CD8-positive, alpha-beta memory T cell (primary cell): ENCODE measurements around the gene PGS1. TPM values are rescaled to one million over a fixed set of nuclear protein-coding genes. Genes with fewer than 3 reads are reported as not detected.

ENCODE experiments used
- CTCF ChIA-PET: fragments of 350-600 bp; sonication (Branson Sonifier 250); formaldehyde crosslinking; loops from one replicate; lab custom pipeline; 2021; ENCODE audit warnings: antibody characterized with exemption; lab: Charles Lee
- POLR2A ChIA-PET: fragments of 350-600 bp; sonication (Branson Sonifier 250); formaldehyde crosslinking; loops from one replicate; lab custom pipeline; 2021; ENCODE audit warnings: antibody characterized with exemption; lab: Charles Lee
- DNase-seq, 5 donors: peaks; one replicate each; pipeline versions ENCODE4 v3.0.0 to v3.0.0-alpha.2; 2020 to 2022; ENCODE audit warnings: mixed read lengths in 1 of 5
- H3K27ac ChIP-seq: one replicate; pipeline ENCODE4 v1.7.0; 2013; ENCODE audit warnings: low read depth, mild to moderate bottlenecking, low read length, moderate library complexity
- H3K27me3 ChIP-seq: 2 replicates; pipeline ENCODE4 v1.7.0; 2013; ENCODE audit warnings: low read length, mild to moderate bottlenecking; ENCODE audit not compliant: insufficient read depth, poor library complexity, severe bottlenecking
- H3K36me3 ChIP-seq: 2 replicates; pipeline ENCODE4 v1.7.0; 2013; ENCODE audit warnings: mild to moderate bottlenecking, low read length, moderate library complexity; ENCODE audit not compliant: insufficient read depth
- H3K4me1 ChIP-seq: 2 replicates; pipeline ENCODE4 v1.7.0; 2013; ENCODE audit warnings: mild to moderate bottlenecking, low read length, moderate library complexity; ENCODE audit not compliant: insufficient read depth
- H3K4me3 ChIP-seq: 2 replicates; pipeline ENCODE4 v1.7.0; 2013; ENCODE audit warnings: mild to moderate bottlenecking, low read length
- H3K9me3 ChIP-seq: 2 replicates; pipeline ENCODE4 v1.7.0; 2013; ENCODE audit warnings: mild to moderate bottlenecking, low read length
- H3K27ac Mint-ChIP-seq, 8 donors: one replicate each; pipeline ENCODE4 v1.8.0; 2020 to 2021; ENCODE audit warnings: mixed read lengths in 8 of 8, mild to moderate bottlenecking in 6 of 8, inconsistent platforms in 3 of 8, moderate library complexity in 3 of 8
- H3K27me3 Mint-ChIP-seq, 2 donors: one replicate each; pipeline ENCODE4 v1.8.0; 2020 to 2021; ENCODE audit warnings: mixed read lengths in 2 of 2, mild to moderate bottlenecking in 1 of 2, moderate library complexity in 1 of 2
- H3K36me3 Mint-ChIP-seq, 3 donors: one replicate each; pipeline ENCODE4 v1.8.0; 2020 to 2021; ENCODE audit warnings: mixed read lengths in 3 of 3, inconsistent platforms in 1 of 3, mild to moderate bottlenecking in 1 of 3
- H3K4me1 Mint-ChIP-seq, 3 donors: one replicate each; pipeline ENCODE4 v1.8.0; 2020 to 2021; ENCODE audit warnings: mixed read lengths in 3 of 3, inconsistent platforms in 1 of 3, mild to moderate bottlenecking in 1 of 3
- H3K4me3 Mint-ChIP-seq, 7 donors: one replicate each; pipeline ENCODE4 v1.8.0; 2020 to 2021; ENCODE audit warnings: mixed read lengths in 7 of 7, mild to moderate bottlenecking in 6 of 7, moderate library complexity in 4 of 7, inconsistent platforms in 2 of 7
- H3K9me3 Mint-ChIP-seq, 5 donors: one replicate each; pipeline ENCODE4 v1.8.0; 2020 to 2022; ENCODE audit warnings: mixed read lengths in 5 of 5, mild to moderate bottlenecking in 3 of 5, moderate library complexity in 2 of 5, inconsistent platforms in 1 of 5
- polyA plus RNA-seq: library from polyadenylated mRNA; unstranded; fragments of 300-500 nt; fragmentation: Illumina TruSeq; gene quantifications from one replicate; pipeline ENCODE4 v1.2.3, GENCODE V29; 2021
- total RNA-seq, 2 experiments: library from RNA; stranded (reverse); gene quantifications; one replicate each; pipeline ENCODE4 v1.2.3, GENCODE V29; 2021

The PGS1 gene
- total and polyA plus RNA-seq, 3 experiments from 2014 or later: 31.5 to 51.5 (median 48.2) TPM

DNA sequence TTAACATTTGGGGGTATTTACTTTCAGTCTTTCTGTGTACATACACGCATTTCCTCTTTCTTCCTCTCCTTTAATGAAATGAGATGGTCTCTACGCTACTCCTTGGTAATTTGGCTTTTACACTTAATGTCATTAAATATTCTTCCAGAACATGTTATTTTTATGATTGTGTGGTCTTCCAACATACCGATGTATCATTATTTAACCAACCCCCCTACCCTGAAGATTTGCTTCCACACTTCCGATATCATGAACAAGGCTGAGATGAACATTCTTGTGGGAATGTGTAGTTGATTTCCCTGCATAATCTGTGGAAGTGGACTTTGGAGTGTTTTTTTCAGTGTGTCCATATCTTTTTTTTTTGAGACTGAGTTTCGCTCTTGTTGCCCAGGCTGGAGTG is 2.3 kb upstream of the PGS1 start:
- H3K4me1 ChIP-seq: peaks cover 27% of the 10 kb centered on the region
- H3K4me3 Mint-ChIP-seq: peak overlapping the region in 2 of 7 donors; percentile 2 to 73
- CTCF ChIA-PET: interaction anchor here (2.9 kb wide), 1 partner anchor 16 kb away, joined by 8 read pairs; the partner anchor contains the start of gene SOCS3
- H3K27me3 Mint-ChIP-seq: peaks cover 0 to 3% of the 10 kb centered on the region in 2 donors
- H3K36me3 ChIP-seq: no peaks in the 10 kb centered on the region
- H3K27ac Mint-ChIP-seq: peak overlapping the region in 3 of 8 donors; percentile 19 to 80 (median 27)
- no peak overlapping the region for H3K4me3 ChIP-seq
- H3K27ac ChIP-seq: no peak overlapping the region
- peaks cover 0 to 9% (median 4%) of the 10 kb centered on the region in 3 donors for H3K36me3 Mint-ChIP-seq
- peaks cover 21 to 24% (median 22%) of the 10 kb centered on the region in 3 donors for H3K4me1 Mint-ChIP-seq
- H3K9me3 Mint-ChIP-seq: no peaks in the 10 kb centered on the region
- no peaks in the 10 kb centered on the region for H3K27me3 ChIP-seq
- no peak for DNase-seq
- H3K9me3 ChIP-seq: no peaks in the 10 kb centered on the region
- POLR2A ChIA-PET: no interaction called here

DNA sequence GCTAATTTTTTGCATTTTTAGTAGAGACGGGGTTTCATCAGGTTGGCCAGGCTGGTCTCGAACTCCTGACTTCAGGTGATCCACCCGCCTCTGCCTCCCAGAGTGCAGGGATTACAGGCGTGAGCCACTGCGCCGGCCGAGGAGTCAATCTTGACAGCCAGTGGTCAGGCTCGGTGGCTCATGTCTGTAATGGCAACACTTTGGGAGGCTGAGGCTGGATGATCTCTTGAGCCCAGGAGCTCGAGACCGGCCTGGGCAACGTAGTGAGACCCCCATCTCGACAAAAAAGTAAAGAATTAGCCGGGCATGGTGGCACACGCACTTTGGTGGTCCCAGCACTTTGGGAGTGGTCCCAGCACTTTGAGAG is 608 bp upstream of the PGS1 start:
- Histone ChIP-seq H3K36me3 (no peaks in the 10 kb centered on the region), H3K4me3 (peak overlapping the region; percentile 82), H3K9me3 (no peaks in the 10 kb centered on the region), H3K27me3 (no peaks in the 10 kb centered on the region), H3K27ac (peak overlapping the region; percentile 83), H3K4me1 (peaks cover 41% of the 10 kb centered on the region)
- peaks cover 36 to 40% (median 37%) of the 10 kb centered on the region in 3 donors for H3K4me1 Mint-ChIP-seq
- peak overlapping the region; percentile 67 to 95 (median 92) for H3K4me3 Mint-ChIP-seq
- H3K9me3 Mint-ChIP-seq: no peaks in the 10 kb centered on the region
- peaks cover 0 to 3% of the 10 kb centered on the region in 2 donors for H3K27me3 Mint-ChIP-seq
- peaks cover 0 to 12% (median 4%) of the 10 kb centered on the region in 3 donors for H3K36me3 Mint-ChIP-seq
- DNase-seq: no peak
- ChIA-PET POLR2A (interaction anchor here (1.4 kb wide), 1 partner anchor 15 kb away, joined by 4 read pairs; no protein-coding TSS in a partner anchor), CTCF (interaction anchor here (1.1 to 1.7 kb wide), 2 partner anchors 15 to 20 kb away, joined by 4 to 5 read pairs; no protein-coding TSS in a partner anchor)
- H3K27ac Mint-ChIP-seq: peak overlapping the region in 6 of 8 donors; percentile 34 to 91 (median 64)

DNA sequence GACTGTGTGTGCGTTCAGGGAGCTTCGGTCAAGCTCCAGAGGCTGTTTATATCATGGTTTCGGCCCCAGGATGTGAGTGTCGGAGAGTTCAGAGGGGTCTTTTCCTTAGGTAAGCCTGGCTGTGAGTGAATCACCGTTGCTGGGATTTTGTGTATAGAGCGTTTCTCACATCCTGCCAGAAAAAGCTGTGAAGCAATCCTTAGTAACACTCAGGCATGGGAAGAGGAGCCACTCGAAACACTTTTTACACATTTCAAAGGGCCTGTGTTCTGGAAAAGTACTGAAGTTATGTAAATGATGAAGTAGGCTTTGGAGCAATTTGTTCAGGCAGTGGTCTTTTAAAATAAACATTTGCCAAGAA is 662 bp downstream of the PGS1 start:
- DNase-seq: no peak
- H3K4me1 Mint-ChIP-seq: peaks cover 47 to 52% (median 50%) of the 10 kb centered on the region in 3 donors
- POLR2A ChIA-PET: interaction anchor here (0.6 kb wide), 1 partner anchor 35 kb away, joined by 5 read pairs; no protein-coding TSS in a partner anchor

DNA sequence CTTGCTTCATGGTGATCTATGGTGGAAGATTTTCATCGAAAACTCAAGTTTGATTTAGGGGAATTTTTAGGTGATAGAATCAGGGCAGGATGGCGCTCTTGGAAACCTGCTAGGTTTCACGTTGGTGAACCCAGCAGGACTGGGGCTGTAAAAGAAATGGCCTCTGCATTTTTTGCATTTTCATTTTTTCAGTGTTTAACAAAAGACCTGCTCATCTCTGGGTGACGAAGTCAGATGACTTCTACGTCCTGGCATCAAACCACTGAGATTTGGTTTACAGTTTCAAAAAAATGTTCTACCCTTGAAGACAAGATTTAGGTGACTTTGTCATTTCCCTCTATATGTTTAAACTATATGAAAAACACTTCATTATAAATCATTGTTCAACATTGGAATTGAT is 1.9 kb downstream of the PGS1 start:
- POLR2A ChIA-PET: no interaction called here
- H3K27ac Mint-ChIP-seq: peak overlapping the region; percentile 58 to 93 (median 80)

More for the DNA sequence above, 662 bp downstream of the PGS1 start:
- Histone ChIP-seq H3K27ac (peak overlapping the region; percentile 83), H3K4me1 (peaks cover 48% of the 10 kb centered on the region), H3K4me3 (peak overlapping the region; percentile 82), H3K9me3 (no peaks in the 10 kb centered on the region), H3K27me3 (no peaks in the 10 kb centered on the region), H3K36me3 (no peaks in the 10 kb centered on the region)
- no peaks in the 10 kb centered on the region for H3K9me3 Mint-ChIP-seq
- H3K27ac Mint-ChIP-seq: peak overlapping the region; percentile 83 to 96 (median 91)
- peaks cover 0 to 12% (median 4%) of the 10 kb centered on the region in 3 donors for H3K36me3 Mint-ChIP-seq
- H3K4me3 Mint-ChIP-seq: peak overlapping the region; percentile 79 to 95 (median 94)
- H3K27me3 Mint-ChIP-seq: peaks cover 0 to 3% of the 10 kb centered on the region in 2 donors
- CTCF ChIA-PET: interaction anchor here (1.7 kb wide), 1 partner anchor 14 kb away, joined by 4 read pairs; no protein-coding TSS in a partner anchor

DNA sequence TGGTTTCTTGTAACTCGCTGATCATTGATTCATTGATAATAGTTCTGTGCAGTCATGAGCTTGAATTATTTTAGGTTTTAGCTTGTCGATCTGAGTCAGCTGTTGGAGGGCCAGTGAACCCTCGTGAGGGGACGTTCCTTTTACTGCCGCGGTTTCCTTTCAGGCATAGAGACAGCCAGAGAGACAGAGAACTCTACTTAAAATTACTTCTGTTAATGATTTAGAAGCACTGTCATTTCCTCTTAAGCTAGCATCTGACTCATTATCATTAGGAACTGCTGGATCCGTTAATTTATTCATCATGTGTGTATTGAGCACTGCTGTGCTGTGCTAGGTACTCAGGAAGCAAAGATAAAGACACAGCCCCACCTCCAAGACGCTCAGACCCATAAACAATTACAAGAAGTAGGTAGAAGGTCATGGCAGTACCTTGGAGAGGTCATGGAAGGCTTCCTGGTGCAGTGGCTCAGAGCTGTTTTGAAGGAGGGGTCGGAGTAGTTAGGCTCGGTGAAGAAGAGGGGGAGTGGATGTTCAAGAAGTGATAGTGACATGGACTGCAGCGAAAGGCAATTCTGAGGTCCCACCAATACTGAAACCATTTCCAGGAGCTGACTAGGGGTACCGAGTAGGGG is 3.3 kb downstream of the PGS1 start:
- H3K36me3 ChIP-seq: no peaks in the 10 kb centered on the region
- ChIA-PET CTCF (interaction anchor here (0.7 to 2.6 kb wide), 3 partner anchors 20 to 40 kb away, joined by 3 to 14 read pairs (median 3); no protein-coding TSS in a partner anchor), POLR2A (no interaction called here)
- H3K27ac ChIP-seq: peak overlapping the region; percentile 49
- Mint-ChIP-seq H3K27me3 (peaks cover 0 to 1% of the 10 kb centered on the region in 2 donors), H3K4me1 (peaks cover 71 to 77% (median 73%) of the 10 kb centered on the region in 3 donors), H3K27ac (peak overlapping the region; percentile 83 to 94 (median 88)), H3K4me3 (peak overlapping the region; percentile 69 to 95 (median 79)), H3K9me3 (no peaks in the 10 kb centered on the region), H3K36me3 (peaks cover 0 to 15% (median 4%) of the 10 kb centered on the region in 3 donors)
- peaks cover 74% of the 10 kb centered on the region for H3K4me1 ChIP-seq
- H3K9me3 ChIP-seq: no peaks in the 10 kb centered on the region
- H3K4me3 ChIP-seq: peak overlapping the region; percentile 17
- peak in 3 of 5 donors; percentile 13 to 68 (median 56) for DNase-seq
- no peaks in the 10 kb centered on the region for H3K27me3 ChIP-seq

More for the DNA sequence above, 1.9 kb downstream of the PGS1 start:
- Mint-ChIP-seq H3K4me1 (peaks cover 57 to 63% (median 60%) of the 10 kb centered on the region in 3 donors), H3K9me3 (no peaks in the 10 kb centered on the region), H3K27me3 (peaks cover 0 to 1% of the 10 kb centered on the region in 2 donors), H3K36me3 (peaks cover 0 to 12% (median 4%) of the 10 kb centered on the region in 3 donors), H3K4me3 (peak overlapping the region; percentile 71 to 95 (median 92))
- no peaks in the 10 kb centered on the region for H3K36me3 ChIP-seq
- no peak for DNase-seq
- H3K27ac ChIP-seq: no peak overlapping the region
- H3K27me3 ChIP-seq: no peaks in the 10 kb centered on the region
- no peaks in the 10 kb centered on the region for H3K9me3 ChIP-seq
- peaks cover 61% of the 10 kb centered on the region for H3K4me1 ChIP-seq
- CTCF ChIA-PET: no interaction called here
- H3K4me3 ChIP-seq: no peak overlapping the region

DNA sequence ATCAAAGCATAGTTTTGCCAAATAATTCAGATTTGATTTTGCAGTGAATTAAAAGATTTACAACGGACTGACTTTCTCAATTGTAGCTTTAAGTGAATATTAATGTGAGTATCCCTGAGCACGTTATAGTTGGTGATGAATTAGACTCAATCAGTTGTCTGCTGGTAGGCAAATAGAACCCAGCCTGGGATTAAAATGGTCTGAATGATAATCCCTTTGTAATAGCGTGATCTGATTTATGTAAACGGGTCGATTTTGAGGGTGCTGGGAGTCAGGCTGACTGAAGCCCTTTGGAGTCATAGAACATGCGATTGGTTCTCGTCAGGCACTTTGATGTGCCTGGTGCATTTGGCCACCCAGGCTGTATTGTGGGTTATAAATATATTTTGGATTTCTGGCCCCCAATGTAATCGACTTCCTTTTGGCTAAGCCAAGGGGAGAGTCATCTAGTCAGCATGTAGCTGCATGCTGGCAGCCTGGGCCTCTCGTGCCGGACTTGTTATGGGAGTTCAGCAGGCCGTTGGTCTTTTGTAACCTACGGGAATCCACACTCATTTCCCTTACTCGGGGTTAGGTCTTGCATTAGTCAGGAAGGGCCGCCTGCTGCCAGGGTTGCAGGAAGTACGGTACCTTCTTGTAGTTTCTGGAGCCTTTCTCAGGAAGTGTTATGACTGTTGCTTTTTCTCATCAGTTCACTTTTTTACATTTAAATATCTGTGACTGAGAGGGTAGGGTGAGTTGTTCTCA is 5.4 kb downstream of the PGS1 start:
- H3K4me3 Mint-ChIP-seq: peak overlapping the region; percentile 51 to 75 (median 67)
- no peak for DNase-seq
- Histone ChIP-seq H3K27ac (no peak overlapping the region), H3K9me3 (no peaks in the 10 kb centered on the region), H3K4me1 (peaks cover 88% of the 10 kb centered on the region), H3K36me3 (peaks cover 4% of the 10 kb centered on the region), H3K4me3 (peak overlapping the region; percentile 32), H3K27me3 (no peaks in the 10 kb centered on the region)
- H3K4me1 Mint-ChIP-seq: peaks cover 82 to 90% (median 89%) of the 10 kb centered on the region in 3 donors
- peaks cover 0 to 18% (median 6%) of the 10 kb centered on the region in 3 donors for H3K36me3 Mint-ChIP-seq
- H3K9me3 Mint-ChIP-seq: no peaks in the 10 kb centered on the region
- POLR2A ChIA-PET: interaction anchor here (0.7 kb wide), 1 partner anchor 1004 kb away, joined by 4 read pairs; no protein-coding TSS in a partner anchor
- peaks cover 0 to 1% of the 10 kb centered on the region in 2 donors for H3K27me3 Mint-ChIP-seq
- H3K27ac Mint-ChIP-seq: peak overlapping the region; percentile 76 to 92 (median 86)
- CTCF ChIA-PET: interaction anchor here (1.3 to 1.7 kb wide), 3 partner anchors 8 to 38 kb away, joined by 4 to 6 read pairs (median 4); no protein-coding TSS in a partner anchor

DNA sequence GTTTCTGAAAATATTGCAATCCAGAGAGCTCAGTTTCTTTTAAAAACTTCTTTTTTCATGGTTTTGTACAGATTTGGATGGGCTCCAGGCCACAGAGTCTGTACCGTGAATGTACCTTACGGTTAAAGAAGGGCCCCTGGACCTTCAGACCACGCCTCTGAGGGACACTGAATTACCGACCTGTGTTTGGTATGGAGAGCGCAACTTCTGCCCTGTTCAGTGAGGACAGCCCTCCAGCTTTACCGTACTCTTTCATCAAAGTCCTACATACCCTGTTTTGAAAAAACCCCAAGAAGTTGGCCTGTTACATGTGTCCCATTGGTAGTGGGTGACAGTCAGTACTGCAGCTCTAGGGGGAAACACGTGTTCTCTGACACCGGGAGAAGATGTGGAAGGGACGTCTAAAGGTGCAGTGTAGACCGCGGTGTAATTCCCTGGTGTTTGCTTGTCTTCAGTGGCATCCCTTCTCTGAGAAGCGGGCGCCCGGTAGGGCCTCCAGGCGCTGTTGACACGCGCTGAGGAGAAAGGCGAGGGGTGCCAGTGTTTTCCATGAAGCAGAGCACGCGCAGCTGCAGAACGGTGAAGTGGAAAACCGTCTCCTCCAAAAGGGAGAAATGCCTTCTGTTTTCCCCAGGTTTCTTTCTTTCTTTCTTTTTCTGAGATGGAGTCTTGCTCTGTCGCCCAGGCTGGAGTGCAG is 6.2 kb downstream of the PGS1 start:
- Mint-ChIP-seq H3K27me3 (no peaks in the 10 kb centered on the region), H3K27ac (peak overlapping the region; percentile 76 to 92 (median 86)), H3K4me1 (peaks cover 75 to 84% (median 84%) of the 10 kb centered on the region in 3 donors), H3K36me3 (peaks cover 0 to 16% (median 6%) of the 10 kb centered on the region in 3 donors), H3K4me3 (peak overlapping the region; percentile 51 to 75 (median 67)), H3K9me3 (no peaks in the 10 kb centered on the region)
- H3K27me3 ChIP-seq: no peaks in the 10 kb centered on the region
- H3K9me3 ChIP-seq: no peaks in the 10 kb centered on the region
- H3K36me3 ChIP-seq: peaks cover 4% of the 10 kb centered on the region
- POLR2A ChIA-PET: interaction anchor here (0.7 kb wide), 1 partner anchor 47 kb away, joined by 3 read pairs; no protein-coding TSS in a partner anchor
- no peak overlapping the region for H3K27ac ChIP-seq
- no peak for DNase-seq
- CTCF ChIA-PET: interaction anchor here (1.7 kb wide), 1 partner anchor 24 kb away, joined by 4 read pairs; no protein-coding TSS in a partner anchor
- peaks cover 85% of the 10 kb centered on the region for H3K4me1 ChIP-seq
- H3K4me3 ChIP-seq: peak overlapping the region; percentile 29
